ENCODE measurements around the gene EPB41L5.
"Not testable (repeated sequence)": the region's sequence is repeated elsewhere in the genome, so short reads cannot be mapped to it uniquely, and the experiment has no call there.

EPB41L5 gene

GRCh38 chr2:120148669-120149068, 135.8 kb downstream of the EPB41L5 start:
- DNase-seq, result no peak

DNA sequence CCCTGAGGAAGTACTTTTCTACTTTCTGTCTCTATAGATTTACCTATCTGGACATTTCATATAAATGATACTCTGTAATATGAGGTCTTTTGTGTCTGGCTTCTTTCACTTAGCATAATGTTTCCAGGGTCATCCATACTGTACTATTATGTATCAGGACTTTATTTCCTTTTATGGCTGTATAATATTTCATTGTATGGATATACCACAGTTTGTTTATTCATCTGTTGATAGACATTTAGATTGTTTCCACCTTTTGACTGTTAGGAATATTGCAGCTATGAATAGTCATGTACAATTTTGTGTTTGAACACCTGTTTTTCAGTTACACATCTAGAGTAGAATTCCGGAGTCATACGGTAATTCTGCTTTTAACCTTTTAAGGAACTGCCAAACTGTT, 136.5 kb downstream of the EPB41L5 start:
- no peak for DNase-seq

GRCh38 chr2:120150040-120150482, 137.2 kb downstream of the EPB41L5 start:
- DNase-seq, result no peak

DNA sequence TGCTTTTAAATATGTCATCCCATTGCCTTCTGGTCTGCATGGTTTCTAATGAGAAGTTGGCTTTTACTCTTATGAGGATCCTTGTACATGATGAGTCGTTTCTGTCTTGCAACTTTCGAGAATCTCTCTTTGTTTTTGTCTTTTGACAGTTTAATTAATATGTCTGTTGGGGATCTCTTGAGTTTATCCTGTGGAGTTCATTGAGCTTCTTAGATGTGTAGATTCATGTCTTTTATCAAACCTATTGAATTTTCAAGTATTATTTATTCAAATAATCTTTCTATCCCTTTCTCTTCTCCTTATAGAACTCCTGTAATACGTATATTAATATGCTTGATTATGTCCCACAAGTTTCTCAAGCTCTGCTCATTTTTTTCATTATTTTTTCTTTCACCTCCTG, 142.4 kb downstream of the EPB41L5 start:
- DNase-seq, result no peak

DNA sequence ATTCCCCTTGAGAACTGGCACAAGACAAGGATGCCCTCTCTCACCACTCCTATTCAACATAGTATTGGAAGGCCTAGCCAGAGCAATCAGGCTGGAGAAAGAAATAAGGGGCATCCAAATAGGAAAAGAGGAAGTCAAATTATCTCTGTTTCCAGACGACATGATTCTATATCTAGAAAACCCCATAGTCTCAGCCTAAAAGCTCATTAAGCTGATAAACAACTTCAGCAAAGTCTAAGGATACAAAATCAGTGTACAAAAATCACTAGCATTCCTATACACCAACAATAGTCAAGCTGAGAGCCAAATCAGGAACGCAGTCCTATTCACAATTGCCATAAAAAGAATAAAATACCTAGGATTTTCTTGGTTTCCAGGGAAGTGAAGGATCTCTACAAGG, 145.8 kb downstream of the EPB41L5 start:
- not testable (repeated sequence) for DNase-seq

DNA sequence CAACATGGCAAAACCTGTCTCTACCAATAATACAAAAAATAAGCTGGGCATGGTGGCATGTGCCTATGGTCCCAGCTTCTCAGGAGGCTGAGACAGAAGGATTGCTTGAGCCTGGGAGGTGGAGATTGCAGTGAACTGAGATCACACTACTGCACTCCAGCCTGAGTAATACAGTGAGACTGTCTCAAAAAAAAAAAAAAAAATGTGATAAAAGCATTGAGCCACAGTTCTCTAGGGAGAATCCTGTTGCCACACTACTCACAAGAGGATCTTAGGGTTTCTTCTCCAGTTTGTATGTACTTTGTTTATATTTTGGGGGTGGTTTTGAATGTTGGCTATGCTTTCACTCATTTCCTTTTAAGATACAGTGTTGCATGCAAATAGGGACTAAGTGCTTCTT, 148.3 kb downstream of the EPB41L5 start:
- no peak for DNase-seq

DNA sequence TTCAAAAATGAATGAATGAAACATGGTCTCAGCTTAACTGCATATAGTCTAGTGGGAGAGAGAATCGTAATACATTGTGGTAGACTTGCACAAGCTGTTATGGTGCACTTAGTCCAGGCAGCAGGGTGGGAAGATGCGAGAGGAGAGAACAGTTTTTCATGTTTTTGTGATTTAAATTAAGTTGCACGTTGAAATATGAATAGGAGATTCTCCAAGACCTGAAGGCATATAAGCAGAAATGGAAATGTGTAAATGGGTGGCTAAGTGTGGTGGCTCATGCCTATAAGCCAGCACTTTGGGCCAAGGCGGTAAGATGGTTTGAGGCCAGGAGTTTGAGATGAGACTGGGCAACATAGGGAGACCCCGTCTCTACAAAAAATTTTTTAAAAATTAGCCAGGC, 149.8 kb downstream of the EPB41L5 start:
- DNase-seq, result no peak

DNA sequence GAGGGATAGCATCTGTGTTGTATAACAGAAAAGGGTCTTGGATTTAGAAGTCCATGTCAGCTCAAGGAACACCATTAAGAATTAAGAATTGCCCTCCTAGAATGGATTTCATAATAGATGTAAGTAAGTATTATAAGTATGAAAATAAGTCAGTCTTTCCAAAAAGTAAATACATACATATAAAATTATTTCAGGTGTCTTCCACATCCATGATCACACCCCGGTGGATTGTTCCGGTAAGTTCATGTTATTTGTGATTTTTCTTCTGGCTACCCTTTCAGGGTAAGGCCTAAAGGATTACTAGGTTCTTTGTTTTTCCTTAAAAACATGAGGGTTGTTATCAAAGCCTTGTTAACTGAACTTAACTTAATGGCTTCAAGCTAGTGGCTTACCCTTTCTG, 154.4 kb downstream of the EPB41L5 start:
- no peak for DNase-seq

GRCh38 chr2:120169020-120169419, 156.1 kb downstream of the EPB41L5 start:
- no peak for DNase-seq

DNA sequence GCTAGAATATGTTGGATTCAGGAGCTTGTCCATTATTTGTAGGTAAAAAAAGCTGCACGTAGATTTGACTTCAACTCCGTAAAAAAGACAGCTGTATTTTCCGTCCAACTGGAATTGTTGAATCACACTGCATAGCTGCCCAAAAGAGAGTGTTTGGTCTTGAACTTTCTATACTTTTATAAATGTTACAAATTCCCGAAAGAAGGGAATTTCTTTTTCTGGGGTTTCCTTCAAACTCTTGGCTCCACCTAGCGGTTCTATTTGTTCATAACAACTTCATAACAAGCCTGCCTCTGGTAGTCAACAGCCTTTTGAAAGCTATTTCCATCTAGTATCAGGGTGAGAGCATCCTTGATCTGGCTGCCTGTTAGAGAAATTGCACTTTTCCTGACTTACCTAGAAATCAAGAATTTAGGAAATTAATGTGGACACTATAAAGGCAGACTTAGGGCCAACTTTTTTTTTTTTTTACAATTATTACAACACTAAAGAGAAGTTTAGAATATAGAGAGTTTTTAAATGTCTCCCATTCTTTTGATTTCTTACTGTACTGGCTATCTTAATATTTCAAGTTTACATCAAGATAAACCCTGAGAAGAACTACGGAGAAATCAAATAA, 162.2 kb downstream of the EPB41L5 start:
- DNase-seq, result peak; percentile 12

DNA sequence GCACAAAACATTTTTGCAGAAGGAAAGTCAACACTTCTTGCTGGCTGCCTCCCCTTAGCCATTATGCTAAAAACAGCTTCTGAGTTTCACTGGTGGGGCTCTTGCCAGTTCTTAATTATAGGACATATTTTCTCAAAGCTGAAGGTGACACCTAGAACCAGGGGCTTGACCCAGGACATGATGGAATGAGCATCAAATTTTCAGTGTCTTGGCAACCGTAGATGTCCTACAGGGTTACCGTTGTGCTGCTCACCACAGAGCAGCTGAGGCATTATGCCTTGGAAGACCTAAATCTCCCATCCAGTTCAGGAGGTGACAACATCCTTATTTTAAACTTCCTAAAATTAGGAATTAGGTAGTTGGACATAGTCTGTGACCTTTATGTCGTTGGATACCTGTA, 163.6 kb downstream of the EPB41L5 start:
- DNase-seq, result no peak

DNA sequence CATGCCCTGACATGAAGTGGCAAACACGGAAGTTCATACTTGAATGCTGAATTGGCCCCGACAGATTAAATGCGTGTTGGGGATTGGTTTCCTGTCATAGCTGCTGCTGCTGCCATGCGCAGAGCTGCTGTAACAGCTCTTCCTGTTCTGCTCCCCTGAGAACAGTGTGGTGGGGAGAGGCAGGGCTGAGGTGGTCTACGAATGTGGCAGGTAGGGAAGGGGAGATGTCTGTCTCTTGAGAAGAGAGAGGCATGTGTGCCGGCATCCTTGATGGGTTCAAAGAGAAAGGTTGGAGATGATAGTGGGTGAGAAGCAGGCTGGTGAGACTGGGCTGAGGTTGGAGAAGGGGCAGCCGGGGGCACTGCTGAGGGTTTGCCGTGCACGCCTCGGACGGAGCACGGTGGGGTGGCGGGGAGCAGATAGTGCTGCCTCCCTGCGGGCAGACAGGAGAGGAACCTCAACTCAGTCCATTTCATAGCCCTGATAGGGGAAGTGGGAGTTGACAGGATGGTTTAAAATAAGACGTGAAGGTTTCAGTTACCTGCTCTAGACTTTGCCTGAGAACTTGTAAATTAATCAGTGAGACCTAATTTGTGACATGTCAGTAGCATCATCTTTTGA, 164.2 kb downstream of the EPB41L5 start:
- DNase-seq, result no peak

DNA sequence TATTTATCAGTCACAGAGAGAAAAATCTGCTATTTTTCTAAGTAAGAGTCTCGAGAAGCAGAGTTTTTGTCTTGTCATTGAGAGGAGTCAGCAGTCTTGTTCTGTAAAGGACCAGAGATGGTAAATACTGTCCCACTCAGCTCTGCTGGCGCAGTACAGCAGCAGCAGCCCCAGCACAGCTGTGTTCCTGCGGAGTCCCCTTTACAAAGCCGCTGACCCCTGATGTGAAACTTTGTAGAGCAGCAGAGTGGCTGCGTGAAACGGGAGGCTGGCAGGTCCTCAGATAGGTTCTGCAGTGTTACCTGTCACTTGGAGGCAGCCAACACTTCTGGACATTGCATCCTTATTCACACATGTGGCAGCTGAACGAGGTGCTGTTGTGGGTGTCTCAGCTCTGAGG, 165.1 kb downstream of the EPB41L5 start:
- no peak for DNase-seq

DNA sequence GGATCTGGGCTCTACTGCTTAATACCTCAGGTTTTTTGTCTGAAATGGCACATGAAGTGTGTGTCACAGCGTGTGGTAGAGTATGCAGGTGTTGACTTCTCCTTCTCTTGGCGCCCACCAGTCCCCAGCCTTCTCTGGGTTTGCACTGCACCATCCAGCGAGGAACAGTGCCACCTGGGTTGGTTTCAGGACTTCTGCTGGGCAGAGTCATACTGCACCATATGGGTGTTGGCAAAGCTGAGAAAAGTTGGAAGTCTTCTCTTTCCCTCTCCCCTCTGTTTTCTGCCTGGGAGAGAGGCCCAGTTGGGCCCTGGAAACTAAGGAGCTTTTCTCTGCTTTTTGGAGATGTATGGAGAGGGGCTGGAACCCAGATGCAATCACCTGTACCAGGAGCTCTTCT, 166.5 kb downstream of the EPB41L5 start:
- DNase-seq, result no peak

- DNase-seq, result no peak
Measured at GRCh38 chr2:120180066-120180465, 167.2 kb downstream of the EPB41L5 start.

GRCh38 chr2:120182019-120182560, 169.2 kb downstream of the EPB41L5 start:
- no peak for DNase-seq

DNA sequence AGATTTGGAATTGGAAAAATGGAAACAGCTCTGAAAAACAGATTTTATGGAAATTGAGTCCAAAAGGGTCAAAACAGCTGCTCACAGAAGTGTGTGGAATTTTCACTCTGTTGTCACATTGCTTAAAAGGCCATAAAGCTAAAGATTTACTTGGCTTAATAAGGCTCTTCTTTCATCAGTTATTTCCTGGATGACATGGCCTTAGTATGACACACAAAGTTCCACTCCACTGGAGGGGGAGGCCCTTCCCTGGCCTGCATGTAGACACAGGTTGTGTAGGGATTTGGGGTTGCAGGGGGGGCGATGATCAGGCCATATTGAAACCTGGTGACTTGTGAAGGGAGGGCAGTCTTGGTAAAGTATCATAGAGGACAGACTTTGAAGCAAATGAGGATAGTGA, 176.3 kb downstream of the EPB41L5 start:
- no peak for DNase-seq

DNA sequence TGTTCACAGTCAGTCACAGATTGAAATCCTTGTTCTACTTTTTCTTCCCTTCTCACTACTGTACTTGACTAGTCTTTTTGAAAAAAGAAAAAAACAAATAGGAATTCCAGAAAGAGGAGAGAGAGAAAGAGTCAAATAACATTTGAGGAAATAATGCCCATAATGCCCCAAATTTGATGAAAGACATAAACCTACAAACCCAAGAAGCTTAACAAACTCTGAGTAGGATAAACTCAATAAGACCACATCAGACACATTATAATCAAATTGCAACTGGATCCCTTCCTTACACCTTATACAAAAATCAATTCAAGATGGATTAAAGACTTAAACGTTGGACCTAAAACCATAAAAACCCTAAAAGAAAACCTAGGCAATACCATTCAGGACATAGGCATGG, 179.4 kb downstream of the EPB41L5 start:
- DNase-seq, result no peak

GRCh38 chr2:120195553-120195952, 182.7 kb downstream of the EPB41L5 start:
- no peak for DNase-seq

- not testable (repeated sequence) for DNase-seq
Measured at GRCh38 chr2:120199817-120200459, 187.1 kb downstream of the EPB41L5 start.

DNA sequence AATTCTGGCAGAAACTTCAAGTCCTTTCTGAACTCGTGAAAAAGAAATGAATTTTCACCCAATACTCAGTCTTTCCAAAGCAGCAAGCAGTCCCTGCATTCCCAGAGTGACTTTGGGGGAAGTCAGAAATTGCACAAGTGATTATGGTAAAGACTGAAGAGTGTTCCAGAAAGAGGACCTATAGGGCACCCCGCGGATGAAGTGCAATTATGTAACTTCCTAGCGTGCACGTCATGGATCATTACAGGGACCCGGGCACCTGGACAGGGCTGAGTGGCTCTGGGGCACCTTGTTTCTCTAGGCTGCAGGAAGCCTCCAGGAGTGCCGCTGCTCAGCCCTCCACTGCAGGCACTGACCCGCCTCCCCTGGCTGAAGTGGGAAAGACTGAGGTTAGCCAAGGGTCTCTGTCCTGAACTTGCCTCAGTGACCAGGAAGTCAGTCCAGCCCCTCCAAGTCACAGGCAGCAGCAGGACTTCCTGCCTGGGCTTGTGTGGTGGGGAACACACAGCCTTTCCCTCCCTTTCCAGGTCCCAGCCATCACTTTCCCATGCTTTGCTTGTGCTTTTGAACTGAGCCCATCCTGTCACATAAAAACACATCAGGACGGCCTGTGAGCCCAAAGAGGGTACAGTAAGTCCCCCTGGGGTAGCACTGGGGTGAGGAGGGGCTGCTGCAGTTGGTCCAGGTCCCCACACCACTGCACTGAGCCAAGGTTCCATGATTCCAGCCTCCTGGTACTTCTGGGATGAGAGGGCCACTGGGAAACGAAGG, 190.6 kb downstream of the EPB41L5 start:
- DNase-seq, result no peak

DNA sequence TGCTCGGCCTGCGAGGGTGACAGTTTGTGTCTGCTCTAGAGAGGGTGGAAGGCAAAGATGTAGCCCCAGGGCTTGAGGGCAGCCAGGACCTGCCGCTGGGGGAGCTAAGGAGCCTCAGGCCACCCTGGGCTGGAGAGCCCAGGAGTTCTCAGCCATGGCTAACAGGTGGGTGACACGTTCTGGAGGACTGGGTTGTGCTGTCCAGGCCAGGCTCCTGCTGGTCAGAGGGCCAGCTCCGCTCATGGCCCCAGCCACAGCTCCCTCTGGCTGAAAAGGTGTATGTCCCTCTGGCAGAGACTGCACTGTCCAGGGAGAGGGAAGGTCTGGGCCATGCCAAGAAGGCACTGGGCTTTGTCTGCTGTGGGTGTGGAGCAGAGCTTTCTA, 191.1 kb downstream of the EPB41L5 start:
- no peak for DNase-seq

DNA sequence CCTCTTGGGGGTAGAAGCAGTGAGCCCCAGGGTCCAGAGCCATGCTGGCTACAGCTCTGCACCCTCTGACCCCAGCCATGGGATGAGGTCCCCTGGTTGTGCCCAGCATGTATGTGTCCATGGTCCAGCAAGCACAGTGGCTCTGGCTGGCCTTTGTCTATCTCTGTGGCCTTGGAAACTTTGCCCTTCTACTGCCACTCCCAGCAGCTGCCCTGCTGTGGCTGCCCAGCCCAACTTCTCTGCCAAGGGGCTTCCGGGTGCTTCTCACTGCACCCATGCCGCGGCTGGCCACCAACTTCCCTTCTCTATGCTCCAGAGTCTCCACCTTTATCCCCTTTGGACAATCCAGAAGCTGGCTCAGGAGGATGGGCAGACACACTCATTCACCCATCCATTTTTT, 191.5 kb downstream of the EPB41L5 start:
- DNase-seq, result no peak

All from NCI-H2107 (cell line).